ENCODE measurements around the gene C1orf167.

C1orf167 gene

DNA sequence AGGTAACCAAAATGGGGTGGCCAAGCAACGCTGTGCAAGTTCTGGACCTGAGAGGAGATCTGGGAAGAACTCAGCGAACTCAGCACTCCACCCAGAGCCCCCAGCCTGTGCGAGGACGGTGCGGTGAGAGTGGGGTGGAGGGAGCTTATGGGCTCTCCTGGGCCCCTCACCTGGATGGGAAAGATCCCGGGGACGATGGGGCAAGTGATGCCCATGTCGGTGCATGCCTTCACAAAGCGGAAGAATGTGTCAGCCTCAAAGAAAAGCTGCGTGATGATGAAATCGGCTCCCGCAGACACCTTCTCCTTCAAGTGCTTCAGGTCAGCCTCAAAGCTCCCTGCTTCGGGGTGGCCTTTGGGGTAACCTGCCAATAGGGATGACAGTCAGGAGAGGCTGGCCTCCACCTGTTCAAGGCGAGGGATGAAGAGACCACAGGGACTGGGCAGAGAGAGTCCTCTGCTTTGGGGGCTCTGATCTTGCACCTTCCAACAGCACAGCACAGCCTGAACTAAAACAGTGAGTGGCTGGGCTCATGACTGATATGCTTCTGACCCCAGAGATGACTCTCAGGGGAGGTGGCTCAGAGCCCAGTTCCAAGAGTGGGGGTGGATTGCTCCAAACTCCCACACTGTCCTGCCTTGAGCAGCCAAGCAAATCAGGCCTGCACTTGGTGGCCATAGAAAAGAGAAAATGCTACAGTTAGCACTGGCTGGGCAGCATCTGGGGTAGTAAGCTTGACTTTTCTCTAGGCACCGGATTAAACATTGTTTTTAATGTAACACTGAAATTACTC is 34.2 kb downstream of the C1orf167 start:
- POLR2A ChIA-PET, result interaction anchor here (0.6 to 1.0 kb wide), 2 partner anchors 10 to 151 kb away, joined by 3 read pairs; partner anchors contain the start of genes CLCN6 and MTHFR
- no peak for DNase-seq (ENCODE audit: extremely low spot score)
- TF ChIP-seq, protein P1, sequence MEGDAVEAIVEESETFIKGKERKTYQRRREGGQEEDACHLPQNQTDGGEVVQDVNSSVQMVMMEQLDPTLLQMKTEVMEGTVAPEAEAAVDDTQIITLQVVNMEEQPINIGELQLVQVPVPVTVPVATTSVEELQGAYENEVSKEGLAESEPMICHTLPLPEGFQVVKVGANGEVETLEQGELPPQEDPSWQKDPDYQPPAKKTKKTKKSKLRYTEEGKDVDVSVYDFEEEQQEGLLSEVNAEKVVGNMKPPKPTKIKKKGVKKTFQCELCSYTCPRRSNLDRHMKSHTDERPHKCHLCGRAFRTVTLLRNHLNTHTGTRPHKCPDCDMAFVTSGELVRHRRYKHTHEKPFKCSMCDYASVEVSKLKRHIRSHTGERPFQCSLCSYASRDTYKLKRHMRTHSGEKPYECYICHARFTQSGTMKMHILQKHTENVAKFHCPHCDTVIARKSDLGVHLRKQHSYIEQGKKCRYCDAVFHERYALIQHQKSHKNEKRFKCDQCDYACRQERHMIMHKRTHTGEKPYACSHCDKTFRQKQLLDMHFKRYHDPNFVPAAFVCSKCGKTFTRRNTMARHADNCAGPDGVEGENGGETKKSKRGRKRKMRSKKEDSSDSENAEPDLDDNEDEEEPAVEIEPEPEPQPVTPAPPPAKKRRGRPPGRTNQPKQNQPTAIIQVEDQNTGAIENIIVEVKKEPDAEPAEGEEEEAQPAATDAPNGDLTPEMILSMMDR (IDR thresholded peaks at IDR 0.05; ENCODE audit: control extremely low read depth, extremely low read depth, low read depth, missing control alignments), result no peak
- CTCF ChIA-PET, result interaction anchor here (1.1 to 1.9 kb wide), 3 partner anchors 11 to 759 kb away, joined by 3 to 10 read pairs (median 3); no protein-coding TSS in a partner anchor

DNA sequence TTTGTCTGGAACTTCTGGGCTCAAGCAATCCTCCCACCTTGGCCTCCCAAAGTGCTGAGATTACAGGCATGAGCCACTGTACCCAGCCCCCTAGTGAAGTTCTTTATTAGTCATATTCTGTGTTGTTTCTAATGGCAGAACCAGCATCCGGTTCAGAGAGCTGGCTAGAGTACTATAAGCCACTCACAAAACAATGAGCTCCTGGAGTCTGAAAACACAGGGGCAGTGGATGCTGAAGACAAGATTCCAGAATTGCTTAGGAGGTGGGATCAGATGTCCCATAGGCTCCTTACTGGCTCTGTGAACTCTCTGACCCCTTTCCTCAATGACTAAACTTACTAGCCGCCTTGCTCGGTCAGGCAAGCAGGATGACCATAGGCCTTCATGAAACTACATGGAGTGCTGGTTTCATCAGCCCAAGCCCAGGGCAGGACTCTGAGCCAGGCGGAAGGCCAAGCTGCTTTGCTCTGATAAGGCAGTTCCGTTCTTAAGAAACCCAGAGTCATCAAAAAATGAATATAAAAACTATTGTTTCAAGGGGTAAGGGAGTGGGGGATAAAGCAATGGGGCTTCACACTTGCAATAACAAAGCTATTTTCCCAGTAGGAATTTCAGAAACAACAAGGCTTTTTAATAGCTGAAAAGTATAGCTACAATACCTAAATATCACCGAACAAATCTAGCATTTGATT is 35.7 kb downstream of the C1orf167 start:
- CTCF ChIA-PET, result interaction anchor here (0.9 to 2.1 kb wide), 4 partner anchors 10 to 170 kb away, joined by 3 to 13 read pairs (median 4); no protein-coding TSS in a partner anchor
- POLR2A ChIA-PET, result interaction anchor here (0.6 to 1.0 kb wide), 3 partner anchors 9 to 530 kb away, joined by 3 to 6 read pairs (median 5); no protein-coding TSS in a partner anchor

DNA sequence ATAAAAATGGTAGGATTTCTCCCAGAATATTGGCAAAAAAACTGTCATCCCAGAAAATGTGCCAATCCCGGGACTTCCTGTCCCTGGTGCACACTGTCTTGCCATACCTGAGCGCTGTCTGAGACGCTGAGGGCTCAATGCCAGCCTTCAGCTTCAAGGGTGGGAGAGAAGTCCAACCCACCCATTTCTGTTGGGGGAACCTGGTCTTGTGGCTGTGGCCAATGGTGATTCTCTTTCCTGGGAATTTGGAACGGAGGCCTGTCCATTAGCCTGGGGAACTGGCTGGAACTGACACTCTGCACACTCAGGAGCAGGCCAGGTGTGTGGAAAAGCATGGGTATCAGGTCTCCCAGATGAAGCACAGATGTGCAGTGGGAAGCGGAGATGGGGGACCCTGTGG is 37.1 kb downstream of the C1orf167 start:
- ChIA-PET CTCF (interaction anchor here (2.1 kb wide), 1 partner anchor 14 kb away, joined by 13 read pairs; no protein-coding TSS in a partner anchor), POLR2A (no interaction called here)
- no peak for DNase-seq (ENCODE audit: extremely low spot score)
- TF ChIP-seq, protein P1 (IDR thresholded peaks at IDR 0.05; ENCODE audit: control extremely low read depth, extremely low read depth, low read depth, missing control alignments), result no peak

More for the DNA sequence above, 35.7 kb downstream of the C1orf167 start:
- TF ChIP-seq, protein P1 (IDR thresholded peaks at IDR 0.05; ENCODE audit: control extremely low read depth, extremely low read depth, low read depth, missing control alignments), result no peak
- DNase-seq (ENCODE audit: extremely low spot score), result no peak

DNA sequence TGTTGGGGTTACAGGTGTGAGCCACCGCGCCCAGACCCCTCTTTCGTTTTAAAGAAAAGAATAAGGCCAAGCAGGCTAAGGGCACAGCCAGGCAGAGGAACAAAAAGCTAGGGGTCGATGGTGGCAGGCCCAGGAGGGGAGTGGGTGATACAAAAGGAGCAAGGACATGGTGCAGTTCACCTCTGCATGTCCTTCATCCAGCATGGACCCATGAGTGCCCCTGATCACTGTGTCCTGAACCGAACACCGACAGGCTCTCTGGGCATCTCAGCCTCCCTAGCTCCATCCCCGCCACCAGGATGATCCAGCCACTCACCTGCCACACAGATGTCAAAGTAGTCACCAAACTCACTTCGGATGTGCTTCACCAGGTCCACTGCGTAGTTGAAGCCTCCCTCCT is 37.9 kb downstream of the C1orf167 start:
- POLR2A ChIA-PET, result no interaction called here
- TF ChIP-seq, protein P1 (IDR thresholded peaks at IDR 0.05; ENCODE audit: control extremely low read depth, extremely low read depth, low read depth, missing control alignments), result no peak
- no peak for DNase-seq (ENCODE audit: extremely low spot score)
- CTCF ChIA-PET, result no interaction called here

DNA sequence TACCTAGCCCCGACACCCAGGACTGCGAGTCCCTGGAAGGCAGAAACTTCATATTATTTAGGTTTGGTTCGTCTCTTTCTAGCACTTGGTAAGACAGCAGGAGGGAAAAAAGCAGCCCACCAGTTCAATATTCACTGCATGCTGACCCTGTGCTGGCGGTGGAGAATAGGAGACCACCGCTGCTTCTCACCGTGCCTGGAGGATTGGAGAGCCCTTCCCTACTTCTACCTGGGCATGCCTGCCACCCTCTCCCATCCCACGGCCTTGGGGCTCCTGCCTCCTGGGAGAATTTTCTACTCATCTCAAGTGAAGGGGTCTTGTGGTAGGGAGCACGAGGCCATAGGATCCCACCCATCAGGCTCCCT is 38.4 kb downstream of the C1orf167 start:
- ChIA-PET CTCF (no interaction called here), POLR2A (no interaction called here)
- TF ChIP-seq, protein P1 (IDR thresholded peaks at IDR 0.05; ENCODE audit: control extremely low read depth, extremely low read depth, low read depth, missing control alignments), result no peak
- no peak for DNase-seq (ENCODE audit: extremely low spot score)

DNA sequence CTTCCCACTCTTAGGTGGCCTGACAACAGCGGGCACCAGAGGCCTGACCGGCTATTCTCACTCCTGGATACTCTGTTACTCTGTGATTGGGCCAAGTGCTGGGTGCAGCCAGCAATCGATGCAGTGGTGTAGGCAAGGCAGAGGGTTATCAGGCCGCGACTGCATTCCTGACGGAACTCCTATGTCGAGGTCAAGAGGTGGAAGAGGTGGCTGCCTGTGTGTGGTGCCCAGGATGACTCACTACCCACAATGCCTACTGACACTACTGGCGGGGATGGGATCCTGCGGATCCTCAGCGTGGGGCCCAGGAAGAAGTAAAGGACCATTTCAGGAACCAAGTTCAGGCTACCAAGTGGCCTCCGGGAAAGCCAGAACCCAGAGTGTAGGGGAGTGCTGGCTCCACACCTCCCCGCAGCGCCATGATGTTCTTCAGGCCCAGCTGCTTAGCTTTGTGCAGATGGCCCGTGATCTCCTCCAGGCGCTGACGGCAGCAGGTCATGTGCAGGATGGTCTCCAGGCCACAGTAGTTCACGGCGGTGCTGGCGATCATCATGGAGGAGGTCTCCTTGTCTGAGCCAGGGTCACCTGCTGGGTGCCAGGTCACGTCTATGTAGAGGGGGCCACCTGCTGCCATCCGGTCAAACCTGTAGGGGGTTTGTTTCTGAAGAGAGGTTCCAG is 38.9 kb downstream of the C1orf167 start:
- POLR2A ChIA-PET, result no interaction called here
- TF ChIP-seq, protein P1 (IDR thresholded peaks at IDR 0.05; ENCODE audit: control extremely low read depth, extremely low read depth, low read depth, missing control alignments), result no peak
- DNase-seq (ENCODE audit: extremely low spot score), result no peak
- CTCF ChIA-PET, result no interaction called here

All from GM10248 (cell line).